Fibroblast of mammary gland (primary cell): ENCODE measurements around the gene NTNG1.

Source experiments
- DNase-seq: peaks from one replicate; pipeline ENCODE4 v3.0.0-alpha.2; 2010; ENCODE audit warnings: low read depth
- H3K4me3 ChIP-seq: 2 replicates; pipeline ENCODE4 v1.5.1; 2011; ENCODE audit warnings: low read depth, mild to moderate bottlenecking, low read length, moderate library complexity; ENCODE audit not compliant: control insufficient read depth
- CTCF ChIP-seq: conservative IDR thresholded peaks from 2 replicates; pipeline ENCODE4 v1.5.1; 2011; ENCODE audit warnings: low read depth, low read length, inconsistent platforms; ENCODE audit not compliant: control insufficient read depth, insufficient read depth

The NTNG1 gene

GRCh38 chr1:107264007-107264406 lies 123.2 kb downstream of the NTNG1 start:
- DNase-seq = no peak
- no peak overlapping the region for H3K4me3 ChIP-seq
- TF ChIP-seq CTCF = no peak

DNA sequence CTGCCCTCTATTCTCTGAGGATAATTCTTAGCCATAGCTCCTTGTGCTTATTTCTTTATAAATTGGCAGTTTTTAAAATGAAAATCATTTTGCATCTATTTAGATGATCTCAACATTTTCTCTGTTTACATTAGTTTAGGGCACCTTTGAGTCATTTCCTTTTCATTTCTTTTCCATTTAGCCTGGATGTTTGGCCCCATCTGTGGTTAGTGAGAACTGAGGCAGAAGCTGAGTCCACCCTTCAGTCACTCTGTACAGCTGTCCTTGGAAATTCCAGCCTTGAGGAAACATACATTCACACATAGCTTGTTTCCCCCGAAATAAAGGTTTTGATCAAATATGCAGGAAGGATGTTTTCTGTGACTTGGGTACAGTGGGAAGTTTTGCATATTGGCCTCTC lies 123.7 kb downstream of the NTNG1 start:
- TF ChIP-seq CTCF = no peak
- H3K4me3 ChIP-seq = no peak overlapping the region
- peak; percentile 35 for DNase-seq

DNA sequence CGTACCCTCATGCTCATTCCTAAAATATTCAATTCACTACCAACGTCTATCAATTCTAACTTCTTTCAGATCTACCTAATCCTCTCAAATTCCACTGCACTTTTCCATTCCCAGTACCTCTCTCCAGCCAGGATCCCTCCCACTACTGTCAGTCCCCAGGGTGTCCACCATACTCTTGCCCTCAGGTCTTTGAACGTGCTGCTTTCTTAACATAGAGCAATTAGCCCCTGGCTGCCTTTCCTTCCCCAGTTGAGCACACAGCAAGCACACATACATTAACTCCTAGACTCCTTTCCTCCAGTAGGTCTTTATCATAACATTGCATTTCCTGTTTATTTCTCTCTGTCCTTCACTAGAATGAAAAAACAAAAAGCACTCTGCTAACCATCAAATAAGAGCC lies 126.7 kb downstream of the NTNG1 start:
- no peak overlapping the region for H3K4me3 ChIP-seq
- DNase-seq = no peak
- TF ChIP-seq CTCF = no peak

DNA sequence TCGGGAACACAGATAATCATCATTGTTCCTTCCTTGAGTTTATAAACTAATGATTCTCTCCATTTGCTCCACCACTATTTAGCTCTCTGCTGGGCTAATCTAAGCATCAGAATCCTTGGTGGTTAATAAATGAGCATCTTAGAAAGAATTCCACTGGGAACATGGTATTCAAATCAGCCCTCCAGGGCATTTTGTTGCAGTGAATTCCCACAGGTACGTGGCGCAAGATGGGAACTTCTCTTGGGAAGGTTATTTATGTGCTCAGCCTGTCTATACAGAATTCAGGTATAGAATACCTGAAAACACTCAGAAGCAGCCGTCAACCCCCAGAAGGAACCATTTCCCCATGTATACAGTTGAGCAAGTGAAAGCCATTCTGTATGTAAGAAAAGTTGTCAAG lies 131.5 kb downstream of the NTNG1 start:
- DNase-seq = no peak
- no peak overlapping the region for H3K4me3 ChIP-seq
- TF ChIP-seq CTCF = no peak

DNA sequence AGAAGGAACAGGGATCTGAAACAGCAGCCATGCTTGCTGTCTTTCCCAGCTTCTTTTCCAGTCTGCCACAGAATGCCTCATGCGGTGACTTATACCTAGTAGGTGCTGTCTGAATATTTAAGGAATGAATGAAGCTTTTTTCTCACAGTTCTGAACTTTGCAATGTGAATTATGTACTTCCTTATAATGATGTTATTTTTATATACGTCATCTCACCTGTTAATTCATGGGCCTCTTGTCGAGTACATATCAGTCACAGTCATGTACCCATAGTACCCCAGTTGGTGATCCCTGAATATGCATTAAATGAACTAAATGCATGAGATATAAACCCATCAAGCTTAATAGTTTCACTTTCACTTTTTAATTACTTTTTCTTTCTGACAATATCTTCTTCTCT lies 132.7 kb downstream of the NTNG1 start:
- no peak for TF ChIP-seq CTCF
- DNase-seq = no peak
- H3K4me3 ChIP-seq = no peak overlapping the region

DNA sequence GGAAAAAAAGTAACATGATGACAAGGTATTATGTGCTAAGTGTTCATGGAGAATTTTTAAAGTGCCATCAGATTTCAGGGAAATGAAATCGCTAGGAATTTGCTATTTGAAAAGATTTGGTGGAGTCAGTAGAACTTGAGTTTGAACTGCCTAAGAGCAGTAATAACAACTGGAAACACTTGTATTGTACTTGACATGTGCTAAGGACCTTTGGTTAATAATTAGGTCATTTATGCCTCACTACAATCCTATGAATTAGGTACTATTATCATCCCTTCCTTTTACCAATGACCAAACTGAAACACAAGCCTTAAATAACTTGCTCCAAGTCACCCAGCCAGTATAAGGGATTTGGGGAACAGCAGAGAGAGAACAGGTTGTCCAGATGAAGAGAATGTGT lies 133.4 kb downstream of the NTNG1 start:
- TF ChIP-seq CTCF = no peak
- no peak overlapping the region for H3K4me3 ChIP-seq
- DNase-seq = no peak

DNA sequence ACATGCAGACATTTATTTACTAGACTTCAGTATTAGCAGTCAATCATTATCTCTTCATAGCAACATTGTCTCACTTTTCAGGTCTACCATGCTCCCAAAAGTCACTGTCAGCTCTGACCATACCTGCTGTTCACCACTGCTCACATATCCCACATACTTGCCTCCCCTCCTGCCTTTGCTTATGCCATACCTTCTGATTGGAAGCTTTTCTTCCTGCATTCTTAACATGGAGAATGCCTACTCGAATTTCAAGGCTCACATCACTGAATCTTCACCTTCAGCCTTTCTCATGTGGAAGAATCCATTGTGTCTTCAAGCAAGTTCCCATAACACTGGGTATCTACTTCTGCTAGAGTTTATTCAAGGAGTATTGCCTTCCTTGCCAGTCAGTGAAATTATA lies 135.4 kb downstream of the NTNG1 start:
- no peak for DNase-seq
- no peak for TF ChIP-seq CTCF
- no peak overlapping the region for H3K4me3 ChIP-seq
